ENCODE data around the gene IER3IP1. TPM values are rescaled to one million over a fixed set of nuclear protein-coding genes. Genes with fewer than 3 reads are reported as not detected.

IER3IP1 gene
- polyA plus RNA-seq, 1 donor from 2014 or later, result 12.7 TPM

Other genes starting within 250 kb of the IER3IP1 start
- not detected for gene ELOA2, start 140.7 kb downstream of the IER3IP1 start, polyA plus RNA-seq
- gene HDHD2, start 25.9 kb downstream of the IER3IP1 start, polyA plus RNA-seq, result 46.7 TPM
- gene SKOR2, start 75.3 kb upstream of the IER3IP1 start, polyA plus RNA-seq, result not detected